HTERT RPE-1 (cell line): Measurements from ENCODE around the gene ZSCAN10.
"Not testable (repeated sequence)": the region's sequence is repeated elsewhere in the genome, so short reads cannot be mapped to it uniquely, and the experiment has no call there.

Source experiments
- in situ Hi-C: fragments of 300-500 bp; cut with MboI; formaldehyde crosslinking; loops from 4 replicates; pipeline ENCODE4 v1.14.3; 2020; ENCODE audit warnings: low sequenced_read_pairs

ZSCAN10 gene

DNA sequence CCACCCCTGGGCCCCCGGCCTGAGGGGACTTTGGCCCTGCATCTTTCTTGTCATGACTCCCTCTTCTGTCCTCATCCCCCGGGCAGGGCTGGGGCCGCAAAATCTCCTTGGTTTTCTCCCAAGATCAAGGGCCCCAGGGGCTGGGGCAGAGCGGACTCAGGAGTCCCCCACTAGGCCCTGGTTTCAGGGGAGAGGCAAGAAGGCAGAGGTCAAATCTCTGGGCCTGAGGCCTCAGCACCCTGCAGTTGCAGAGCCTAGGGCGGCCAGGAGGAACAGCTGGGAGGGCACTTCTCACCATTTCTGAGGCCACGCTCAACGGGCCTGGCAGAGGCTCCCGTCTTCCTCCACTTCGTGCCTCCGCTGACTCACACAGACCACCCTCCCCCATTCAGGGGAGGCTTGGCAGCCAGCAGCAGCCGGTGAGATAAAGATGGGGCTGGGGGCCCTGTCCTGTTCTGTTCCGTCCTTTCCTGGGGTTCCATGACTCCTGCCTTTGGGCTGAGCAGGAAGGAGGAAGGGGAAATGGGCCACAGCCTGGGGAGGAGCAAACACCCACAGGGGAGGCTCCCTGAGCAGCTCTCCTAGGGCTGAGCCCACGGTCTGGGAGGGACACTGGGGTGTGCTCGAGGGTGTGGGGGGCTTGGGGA, 12.4 kb downstream of the ZSCAN10 start:
- in situ Hi-C loops: no loop called here

DNA sequence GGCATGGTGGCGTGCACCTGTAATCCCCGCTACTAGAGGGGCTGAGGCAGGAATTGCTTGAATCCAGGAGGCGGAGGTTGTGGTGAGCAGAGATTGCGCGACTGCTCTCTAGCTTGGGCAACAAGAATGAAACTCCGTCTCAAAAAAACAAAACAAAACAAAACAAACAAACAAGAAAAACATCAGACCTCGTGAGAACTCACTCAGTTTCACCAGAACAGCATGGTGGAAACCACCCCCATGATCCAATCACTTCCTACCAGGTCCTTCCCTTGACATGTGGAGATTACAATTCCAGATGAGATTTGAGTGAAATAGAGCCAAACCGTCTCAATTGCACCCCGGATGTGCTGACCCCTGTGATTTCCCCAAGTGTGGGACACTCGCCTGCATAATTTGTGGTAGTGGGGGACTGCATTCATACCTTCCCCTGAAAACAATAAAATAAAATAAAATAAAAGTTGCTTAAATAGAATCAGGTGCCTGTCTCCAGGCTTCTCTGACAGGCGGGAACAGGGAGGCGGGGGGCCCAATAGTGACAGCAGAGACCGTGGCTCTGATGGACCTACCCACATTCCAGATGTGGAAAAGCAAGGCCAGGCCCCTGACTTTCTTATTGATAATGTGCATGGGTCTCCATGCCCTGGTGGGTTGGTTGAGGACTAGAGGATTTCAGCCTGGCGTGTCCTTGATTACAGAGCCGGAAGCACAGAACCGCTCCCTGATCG, 13.1 kb downstream of the ZSCAN10 start:
- in situ Hi-C loops: no loop called here

DNA sequence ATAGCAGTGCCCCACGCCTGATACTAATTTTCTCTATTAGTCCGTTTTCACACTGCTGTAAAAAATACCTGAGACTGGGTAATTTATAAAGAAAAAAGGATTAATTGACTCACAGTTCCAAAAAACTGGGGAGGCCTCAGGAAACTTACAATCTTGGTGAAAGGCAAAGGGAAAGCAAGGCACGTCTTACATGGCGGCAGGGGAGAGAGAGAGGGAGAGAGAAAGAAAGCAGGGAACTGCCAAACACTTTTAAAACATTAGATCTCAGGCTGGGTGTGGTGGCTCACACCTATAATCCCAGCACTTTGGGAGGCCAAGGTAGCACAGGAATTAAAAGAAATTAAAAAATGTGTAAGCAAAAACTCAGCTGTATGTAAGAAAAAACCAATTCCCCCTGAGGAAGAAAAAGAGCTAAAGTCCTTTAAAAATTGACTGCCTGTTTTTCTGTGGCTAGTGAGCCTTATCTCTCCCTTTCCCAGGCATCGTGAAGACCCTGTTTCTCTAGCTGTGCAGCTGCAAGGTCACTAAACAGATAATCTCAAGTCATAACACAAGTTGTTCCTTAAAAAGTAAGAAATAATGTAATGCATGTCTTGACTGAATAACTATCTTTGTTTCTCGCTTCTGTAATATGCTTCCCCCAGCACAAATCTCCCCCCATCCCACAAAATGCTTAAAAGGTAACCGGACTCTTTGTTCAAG, 14.0 kb downstream of the ZSCAN10 start:
- in situ Hi-C loops: no loop called here

DNA sequence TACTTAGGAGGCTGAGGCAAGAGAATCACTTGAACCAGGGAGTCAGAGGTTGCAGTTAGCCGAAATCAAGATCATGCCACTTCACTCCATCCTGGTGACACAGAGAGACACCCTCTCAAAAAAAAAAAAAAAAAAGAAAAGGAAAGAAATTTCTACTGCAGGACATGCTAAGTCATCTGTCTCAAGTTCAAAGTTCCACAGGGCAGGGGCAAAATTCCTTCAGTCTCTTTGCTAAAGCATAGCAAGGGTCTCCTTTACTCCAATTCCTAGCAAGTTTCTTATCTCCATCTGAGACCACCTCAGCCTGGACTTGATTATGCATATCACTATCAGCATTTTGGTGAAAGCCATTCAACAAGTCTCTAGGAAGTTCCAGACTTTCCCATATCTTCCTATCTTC, 14.6 kb downstream of the ZSCAN10 start:
- in situ Hi-C loops: no loop called here

DNA sequence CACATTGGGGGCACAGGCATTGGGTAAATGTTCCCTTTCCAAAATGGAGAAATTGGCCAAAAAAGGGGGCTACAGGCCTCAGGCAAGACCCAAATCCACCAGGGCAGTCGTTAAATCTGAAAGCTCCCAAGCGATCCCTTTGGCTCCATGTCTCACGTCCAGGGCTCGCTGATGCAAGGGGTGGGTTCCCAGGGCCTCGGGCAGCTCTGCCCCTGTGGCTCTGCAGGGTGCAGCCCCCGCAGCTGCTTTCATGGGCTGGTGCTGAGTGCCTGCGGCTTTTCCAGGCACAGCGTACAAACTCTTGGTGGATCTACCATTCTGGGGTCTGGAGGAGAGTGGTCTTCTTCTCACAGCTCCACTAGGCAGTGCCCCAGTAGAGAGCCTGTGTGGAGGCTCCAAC, 15.7 kb downstream of the ZSCAN10 start:
- in situ Hi-C loops: not testable (repeated sequence)

DNA sequence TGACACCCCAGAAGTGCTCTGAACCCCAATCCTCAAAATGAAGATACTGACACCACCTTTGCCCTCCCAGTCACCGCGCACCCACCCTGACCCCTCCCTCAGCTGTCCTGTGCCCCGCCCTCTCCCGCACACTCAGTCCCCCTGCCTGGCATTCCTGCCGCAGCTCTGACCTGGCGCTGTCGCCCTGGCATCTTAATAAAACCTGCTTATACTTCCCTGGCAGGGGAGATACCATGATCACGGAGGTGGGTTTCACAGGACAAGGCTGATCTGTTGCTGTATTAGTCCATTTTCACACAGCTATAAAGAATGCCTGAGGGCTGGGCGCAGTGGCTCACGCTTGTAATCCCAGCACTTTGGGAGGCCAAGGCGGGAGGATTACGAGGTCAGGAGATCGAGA, 17.1 kb downstream of the ZSCAN10 start:
- in situ Hi-C loops: not testable (repeated sequence)

DNA sequence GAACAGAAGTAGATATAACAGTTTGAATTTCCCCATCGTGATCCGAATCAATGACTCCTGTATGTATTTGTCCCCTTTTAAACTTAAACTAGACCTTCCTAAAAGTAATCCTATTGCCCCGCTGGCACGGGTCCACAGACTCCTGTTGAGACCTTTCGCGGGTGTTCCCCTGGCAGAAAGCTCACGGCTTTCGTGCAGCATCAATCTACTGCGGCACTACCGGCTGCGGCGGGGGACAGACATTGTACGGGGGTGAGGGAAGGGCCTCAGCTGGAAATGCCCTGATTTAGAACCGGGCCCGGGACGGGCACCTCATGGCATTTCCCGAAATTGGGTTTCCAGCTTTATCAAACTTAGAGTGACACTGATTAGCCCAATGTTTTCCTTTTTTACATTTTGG, 19.1 kb downstream of the ZSCAN10 start:
- in situ Hi-C loops: no loop called here

DNA sequence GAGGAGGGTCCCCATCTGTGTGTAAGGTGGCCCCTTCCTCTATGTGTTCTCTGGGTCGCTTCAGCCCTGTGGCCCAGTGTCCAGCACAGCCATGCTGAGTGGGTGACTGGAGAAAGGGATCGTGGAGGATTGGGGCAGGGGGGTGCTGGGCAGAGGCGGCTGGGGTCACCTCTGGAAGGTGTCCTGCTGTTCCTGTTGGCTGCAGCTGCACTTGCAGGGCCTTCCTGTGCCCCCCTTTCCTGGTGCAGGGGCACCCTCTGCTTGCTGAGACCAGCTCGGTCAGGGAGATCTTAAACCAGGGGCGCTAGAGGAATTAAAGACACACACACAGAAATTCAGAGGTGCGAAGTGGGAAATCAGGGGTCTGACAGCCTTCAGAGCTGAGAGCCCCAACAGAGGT, 22.5 kb downstream of the ZSCAN10 start:
- in situ Hi-C loops: no loop called here

DNA sequence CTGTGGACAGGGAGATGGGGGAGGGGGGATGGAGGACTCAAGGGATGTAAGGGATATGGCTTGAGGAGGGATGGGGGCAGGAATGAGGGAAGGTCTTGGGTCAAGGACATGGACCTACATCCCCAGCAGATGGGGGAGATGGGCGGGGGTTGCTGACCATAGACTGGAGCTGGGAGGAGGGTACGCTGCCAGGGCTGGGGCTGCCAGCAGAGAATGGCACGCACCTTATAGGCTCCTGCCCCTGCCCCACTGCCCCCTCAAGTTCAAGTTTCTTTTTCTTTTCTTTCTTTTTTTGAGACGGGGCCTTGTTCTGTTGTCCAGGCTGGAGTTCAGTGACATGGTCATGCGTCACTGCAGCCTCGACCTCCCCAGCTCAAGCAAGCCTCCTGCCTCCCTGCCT, 23.1 kb downstream of the ZSCAN10 start:
- in situ Hi-C loops: not testable (repeated sequence)

DNA sequence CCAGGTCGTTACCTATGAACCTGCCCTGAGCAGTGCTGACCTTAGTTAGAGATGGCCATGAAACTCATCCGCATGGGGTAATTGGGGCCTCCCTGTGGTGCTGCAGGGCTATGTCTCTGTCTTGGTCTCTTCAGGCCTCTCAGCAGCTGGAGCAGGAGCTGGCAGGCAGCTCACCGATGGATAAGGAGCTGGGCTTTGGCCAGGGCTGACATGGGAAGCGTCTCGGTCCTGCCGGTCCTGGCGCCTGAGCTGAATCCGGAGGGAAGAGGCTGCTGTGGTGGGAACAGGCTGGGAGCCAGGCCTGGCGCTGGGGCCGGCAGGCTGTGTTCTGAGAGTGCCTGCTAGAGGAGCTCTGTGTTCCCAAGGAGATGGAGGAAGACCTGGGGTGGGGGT, 23.6 kb downstream of the ZSCAN10 start:
- in situ Hi-C loops: no loop called here

DNA sequence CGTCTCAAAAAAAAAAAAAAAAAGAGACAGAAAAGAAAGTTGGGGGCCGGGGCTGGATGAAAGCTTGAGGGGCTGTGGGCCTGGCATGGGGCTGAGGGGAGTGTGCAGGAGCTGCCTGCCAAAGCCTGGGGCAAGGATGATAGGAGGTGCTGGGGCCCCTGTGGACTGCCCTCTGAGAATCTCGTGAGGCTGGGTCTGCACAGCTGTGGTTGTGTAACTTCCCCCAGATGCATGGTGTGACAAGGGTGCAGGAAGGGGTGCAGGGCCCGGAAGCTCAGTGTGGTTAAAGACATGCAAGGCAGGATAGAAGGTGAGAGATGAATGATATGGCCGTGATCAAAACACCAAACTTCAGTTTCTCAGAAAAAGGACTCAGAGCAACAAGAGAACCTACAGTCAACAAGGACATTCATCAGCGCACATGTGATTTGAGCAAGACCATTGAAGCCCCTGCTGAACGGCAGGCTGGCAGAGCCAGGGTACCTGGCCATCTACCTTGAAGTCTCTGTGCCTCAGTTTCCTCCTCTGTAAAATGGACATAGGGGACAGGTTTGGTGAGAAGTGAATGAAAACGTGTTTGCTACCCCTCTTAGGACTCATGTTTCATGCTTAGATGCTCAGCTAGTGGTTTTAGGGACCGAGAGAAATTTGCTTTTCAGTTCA, 24.1 kb downstream of the ZSCAN10 start:
- in situ Hi-C loops: no loop called here

DNA sequence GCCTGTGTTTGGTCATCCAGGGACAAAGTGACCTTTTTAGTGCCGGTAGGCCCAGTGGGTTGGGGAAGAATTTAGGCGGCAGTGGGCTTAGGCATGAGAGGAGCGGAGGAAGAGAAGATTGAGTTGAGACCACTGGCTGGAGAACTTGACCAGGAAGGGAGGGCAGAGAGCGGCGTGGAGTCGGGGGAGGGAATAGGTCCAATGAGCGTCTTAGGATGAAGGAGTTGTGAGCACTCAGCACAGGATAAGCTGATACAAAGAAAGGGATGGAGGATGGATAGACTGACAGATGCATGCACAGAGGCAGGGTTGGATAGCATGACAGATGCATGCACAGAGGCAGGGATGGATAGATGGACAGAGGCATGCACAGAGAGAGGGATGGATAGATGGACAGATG, 25.6 kb downstream of the ZSCAN10 start:
- in situ Hi-C loops: no loop called here

DNA sequence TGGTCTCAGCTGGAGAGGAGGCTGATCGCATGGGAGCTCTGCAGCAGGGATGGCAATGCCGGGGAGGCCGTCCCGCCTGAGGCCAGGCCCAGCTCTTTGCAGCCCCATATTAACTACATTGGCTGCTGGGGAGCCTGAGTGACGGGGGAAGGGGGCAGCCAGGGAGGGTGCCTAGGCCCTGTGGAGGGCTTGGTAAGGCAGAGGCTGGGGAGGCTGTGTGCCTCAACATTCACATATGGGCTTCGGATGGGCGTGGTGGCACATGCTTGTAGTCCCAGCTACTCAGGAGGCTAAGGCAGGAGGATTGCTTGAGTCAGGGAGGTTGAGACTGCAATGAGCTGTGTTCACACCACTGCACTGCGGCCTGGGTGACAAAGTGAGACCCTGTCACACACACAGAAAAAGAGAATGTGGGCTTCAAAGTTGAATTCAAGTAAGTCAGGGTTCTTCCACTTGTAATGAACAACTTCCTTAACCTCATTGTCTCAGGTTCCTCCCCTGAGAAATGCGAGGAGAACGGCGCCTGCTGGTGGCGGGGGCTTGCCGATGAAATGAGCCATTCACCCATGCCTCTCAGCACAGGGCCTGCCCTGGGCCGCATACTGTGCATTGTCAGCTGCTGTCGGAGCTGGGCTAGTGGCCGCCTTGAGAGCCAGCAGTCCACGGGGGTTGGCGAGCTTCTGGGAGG, 26.4 kb downstream of the ZSCAN10 start:
- in situ Hi-C loops: not testable (repeated sequence)

DNA sequence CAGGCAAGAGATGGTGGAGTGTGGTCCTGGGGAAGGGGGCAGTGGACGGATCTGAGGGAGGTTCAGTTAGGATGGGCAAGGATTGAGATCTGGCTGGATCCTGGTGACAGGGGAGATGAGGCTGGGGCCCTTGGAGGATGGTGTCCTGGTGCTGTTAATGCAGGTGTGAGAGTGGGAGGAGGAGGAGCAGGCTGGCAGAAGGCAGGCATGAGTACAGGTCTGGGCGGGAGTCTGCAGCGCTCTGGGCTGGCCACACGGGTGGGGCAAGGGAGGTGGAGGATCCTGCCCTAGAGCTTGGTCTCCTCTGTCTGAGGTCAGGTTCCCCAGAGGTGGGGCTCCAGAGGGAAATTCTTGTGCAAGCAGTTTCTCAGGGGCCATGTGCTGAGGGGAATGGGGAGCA, 26.9 kb downstream of the ZSCAN10 start:
- in situ Hi-C loops: not testable (repeated sequence)

DNA sequence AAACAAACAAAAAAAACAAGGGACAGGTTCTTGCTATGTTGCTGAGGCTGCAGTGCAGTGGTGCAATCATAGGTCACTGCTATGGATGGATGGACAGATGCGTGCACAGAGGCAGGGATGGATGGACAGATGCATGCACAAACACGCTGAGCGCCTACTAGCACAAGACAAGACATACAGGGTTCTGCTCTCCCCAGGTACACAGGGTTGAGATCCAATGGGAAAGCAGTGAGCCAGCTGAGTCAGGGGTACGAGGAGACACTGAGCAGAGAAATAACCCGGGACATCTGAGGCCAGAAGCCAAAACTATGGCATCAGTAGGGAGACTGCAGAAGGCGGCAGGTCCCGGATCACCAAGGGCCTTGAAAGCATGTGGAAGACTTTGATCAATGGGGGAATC, 27.4 kb downstream of the ZSCAN10 start:
- in situ Hi-C loops: no loop called here

DNA sequence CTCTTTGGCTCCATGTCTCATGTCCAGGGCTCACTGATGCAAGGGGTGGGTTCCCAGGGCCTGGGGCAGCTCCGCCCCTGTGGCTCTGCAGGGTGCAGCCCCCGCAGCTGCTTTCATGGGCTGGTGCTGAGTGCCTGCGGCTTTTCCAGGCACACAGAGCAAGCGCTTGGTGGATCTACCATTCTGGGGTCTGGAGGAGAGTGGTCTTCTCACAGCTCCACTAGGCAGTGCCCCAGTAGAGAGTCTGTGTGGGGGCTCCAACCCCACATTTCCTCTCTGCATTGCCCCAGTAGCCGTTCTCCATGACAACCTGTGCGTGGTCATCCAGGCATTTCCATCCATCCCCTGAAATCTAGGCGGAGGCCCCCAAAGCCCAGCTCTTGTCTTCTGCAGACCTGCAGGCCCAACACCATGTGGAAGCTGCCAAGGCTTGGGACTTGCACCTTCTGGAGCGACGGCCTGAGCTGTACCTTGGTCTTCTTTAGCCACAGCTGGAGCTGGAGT, 28.4 kb downstream of the ZSCAN10 start:
- in situ Hi-C loops: no loop called here

DNA sequence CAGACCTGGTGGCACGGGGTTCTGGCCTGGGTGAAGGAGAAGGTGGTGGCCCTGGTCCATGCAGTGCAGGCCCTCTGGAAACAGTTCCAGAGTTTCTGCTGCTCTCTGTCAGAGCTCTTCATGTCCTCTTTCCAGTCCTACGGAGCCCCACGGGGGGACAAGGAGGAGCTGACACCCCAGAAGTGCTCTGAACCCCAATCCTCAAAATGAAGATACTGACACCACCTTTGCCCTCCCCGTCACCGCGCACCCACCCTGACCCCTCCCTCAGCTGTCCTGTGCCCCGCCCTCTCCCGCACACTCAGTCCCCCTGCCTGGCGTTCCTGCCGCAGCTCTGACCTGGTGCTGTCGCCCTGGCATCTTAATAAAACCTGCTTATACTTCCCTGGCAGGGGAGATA, 29.9 kb downstream of the ZSCAN10 start:
- in situ Hi-C loops: not testable (repeated sequence)

DNA sequence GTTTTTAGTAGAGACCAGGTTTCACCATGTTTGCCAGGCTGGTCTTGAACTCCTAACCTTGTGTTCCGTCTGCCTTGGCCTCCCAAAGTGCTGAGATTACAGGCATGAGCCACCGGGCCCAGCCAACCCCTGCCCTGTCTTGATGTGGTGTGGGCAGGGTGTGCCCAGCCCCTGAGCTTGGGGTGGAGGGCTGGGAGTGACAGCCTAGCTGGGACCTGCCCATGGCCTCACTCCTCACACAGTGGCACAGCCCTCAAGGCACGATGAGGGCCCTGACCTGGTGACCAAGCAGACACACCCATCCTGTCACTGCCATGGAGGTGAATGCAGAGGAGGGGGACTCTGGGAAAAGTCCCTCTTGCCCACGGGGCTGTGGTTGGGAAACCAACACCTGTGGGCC, 30.6 kb downstream of the ZSCAN10 start:
- in situ Hi-C loops: no loop called here

DNA sequence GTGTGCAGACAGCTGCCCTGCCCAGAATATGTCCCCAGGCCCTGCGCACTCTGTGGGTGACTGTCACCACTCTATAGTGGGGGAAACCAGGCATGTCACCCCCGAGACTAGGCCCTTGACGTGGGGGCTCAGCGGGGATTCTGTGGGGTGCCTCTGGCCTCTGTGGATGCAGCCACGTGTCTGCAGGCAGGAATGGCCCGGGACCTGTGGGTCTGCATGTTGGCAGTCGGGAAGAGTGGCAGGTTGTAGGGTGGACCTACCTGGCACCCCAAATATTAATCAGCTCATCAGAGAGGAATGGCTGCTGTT, 32.7 kb downstream of the ZSCAN10 start:
- in situ Hi-C loops: no loop called here

DNA sequence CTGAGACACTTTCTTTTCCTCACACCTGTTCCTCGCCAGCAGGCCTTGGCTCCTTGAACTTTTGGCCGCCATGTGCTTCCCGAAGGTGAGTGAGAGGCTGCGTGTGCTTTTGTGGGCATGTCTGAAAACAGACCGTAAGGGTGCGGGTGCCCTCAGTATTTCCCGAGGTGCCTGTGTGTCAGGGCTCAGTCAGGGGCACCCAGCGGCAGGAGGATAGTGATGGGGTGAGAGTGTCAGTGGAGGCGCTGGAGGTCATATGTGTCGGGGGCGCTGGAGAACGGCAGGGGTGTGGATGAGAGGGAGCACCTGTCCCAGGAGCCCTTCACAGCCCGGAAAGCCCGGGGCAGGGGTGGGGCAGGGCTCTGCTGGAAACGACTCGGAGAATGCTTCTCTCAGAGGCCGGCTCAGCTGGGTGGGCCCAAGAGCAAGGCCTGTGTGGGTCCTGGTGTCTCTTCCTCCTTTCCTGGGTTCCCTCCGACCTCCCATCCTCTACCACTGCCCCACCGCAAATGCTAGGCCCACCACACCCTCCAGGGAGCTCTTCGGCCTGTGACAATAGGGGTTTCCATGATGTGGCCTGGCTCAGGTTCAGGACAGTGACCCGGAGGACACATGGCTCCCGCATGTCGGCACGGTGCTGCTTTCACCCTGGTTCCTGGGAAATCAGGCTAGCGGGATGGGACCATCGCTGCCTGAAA, 33.2 kb downstream of the ZSCAN10 start:
- in situ Hi-C loops: no loop called here
